GM12874 (cell line): ENCODE data around the gene SSTR5.

ENCODE experiments used
- TF ChIP-seq, protein P1 (sequence below): IDR thresholded peaks from 2 replicates; pipeline ENCODE4 v1.5.1; 2011; ENCODE audit warnings: low read depth, mild to moderate bottlenecking, control low read depth, low read length, moderate library complexity; ENCODE audit not compliant: insufficient read depth

SSTR5 gene

DNA sequence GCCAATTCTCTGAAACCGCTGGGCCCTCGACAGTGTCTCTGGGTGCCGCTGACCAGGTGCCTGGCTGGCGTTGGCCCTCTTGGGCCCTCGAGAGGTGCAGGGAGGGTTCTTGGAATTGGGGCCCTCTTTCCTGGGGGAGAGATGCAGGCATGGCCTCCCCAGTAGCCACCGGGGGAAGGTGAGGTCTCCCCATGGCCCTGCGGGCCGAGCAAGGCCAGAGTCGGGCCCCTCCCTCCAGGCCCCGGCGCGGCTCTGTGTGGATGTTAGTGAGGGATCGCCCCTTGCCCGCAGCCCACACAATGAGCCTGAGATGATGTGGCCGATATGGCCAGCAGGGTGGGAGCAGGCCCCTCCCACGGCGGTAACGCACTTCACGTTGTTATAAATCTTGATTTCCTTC is 46.6 kb downstream of the SSTR5 start:
- TF ChIP-seq, protein P1, sequence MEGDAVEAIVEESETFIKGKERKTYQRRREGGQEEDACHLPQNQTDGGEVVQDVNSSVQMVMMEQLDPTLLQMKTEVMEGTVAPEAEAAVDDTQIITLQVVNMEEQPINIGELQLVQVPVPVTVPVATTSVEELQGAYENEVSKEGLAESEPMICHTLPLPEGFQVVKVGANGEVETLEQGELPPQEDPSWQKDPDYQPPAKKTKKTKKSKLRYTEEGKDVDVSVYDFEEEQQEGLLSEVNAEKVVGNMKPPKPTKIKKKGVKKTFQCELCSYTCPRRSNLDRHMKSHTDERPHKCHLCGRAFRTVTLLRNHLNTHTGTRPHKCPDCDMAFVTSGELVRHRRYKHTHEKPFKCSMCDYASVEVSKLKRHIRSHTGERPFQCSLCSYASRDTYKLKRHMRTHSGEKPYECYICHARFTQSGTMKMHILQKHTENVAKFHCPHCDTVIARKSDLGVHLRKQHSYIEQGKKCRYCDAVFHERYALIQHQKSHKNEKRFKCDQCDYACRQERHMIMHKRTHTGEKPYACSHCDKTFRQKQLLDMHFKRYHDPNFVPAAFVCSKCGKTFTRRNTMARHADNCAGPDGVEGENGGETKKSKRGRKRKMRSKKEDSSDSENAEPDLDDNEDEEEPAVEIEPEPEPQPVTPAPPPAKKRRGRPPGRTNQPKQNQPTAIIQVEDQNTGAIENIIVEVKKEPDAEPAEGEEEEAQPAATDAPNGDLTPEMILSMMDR = no peak

DNA sequence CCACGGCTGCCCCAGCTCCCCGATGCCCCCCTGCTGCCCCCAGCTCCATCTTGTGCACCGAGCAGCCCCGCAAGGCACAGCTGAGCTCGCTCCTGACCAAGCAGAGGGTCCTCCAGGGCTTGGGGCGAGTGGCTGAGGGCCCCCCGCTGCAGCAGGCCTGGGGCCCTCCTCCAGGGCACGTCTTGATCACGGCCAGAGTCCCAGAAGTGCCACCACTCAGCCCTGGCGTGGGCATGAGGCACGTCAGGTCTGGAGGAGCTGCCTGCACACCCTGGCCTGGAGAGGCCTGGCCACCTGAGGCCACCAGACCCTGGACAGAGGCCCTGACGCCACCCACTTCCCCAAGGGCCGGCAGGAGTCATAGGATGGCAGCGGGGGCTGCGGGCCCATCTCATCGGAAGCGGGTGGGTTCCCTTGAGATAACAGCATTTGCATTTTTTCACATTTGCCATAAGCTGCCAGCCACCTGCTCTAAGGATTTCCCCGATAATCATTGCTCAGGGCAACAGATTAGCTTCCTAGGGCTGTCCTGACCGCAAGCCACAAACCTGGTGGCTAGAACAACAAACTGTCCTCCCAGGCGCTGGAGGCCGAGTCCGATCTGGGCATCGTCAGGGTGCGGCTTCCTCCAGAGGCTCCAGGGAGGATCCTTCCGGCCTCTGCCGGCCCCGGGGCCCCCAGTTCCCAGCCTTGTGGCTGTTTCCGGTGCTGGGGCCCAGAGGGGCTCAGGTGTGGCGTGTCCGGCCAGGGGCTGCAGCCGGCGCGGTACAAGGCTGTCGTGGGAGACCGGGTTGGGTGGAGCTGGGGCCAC is 47.4 kb downstream of the SSTR5 start:
- TF ChIP-seq, protein P1 = no peak

DNA sequence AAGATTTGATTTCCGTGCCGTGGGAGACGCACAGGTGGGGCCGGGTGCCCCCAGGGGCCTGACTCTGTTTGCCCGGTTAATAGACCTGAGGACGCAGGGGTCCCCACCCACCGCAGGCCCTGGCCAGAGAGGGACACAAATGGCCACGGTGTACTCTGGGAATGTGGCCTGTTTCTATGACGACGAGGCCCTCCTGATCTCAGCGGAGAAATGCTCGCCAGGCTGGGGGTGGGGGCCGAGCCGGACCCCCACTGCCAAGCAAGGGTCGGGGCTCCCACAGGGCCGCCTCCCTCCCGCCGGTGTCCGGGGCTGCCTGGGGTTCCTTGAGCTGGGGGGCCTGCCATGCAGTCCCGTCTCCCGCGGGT is 48.0 kb downstream of the SSTR5 start:
- TF ChIP-seq, protein P1 = no peak

DNA sequence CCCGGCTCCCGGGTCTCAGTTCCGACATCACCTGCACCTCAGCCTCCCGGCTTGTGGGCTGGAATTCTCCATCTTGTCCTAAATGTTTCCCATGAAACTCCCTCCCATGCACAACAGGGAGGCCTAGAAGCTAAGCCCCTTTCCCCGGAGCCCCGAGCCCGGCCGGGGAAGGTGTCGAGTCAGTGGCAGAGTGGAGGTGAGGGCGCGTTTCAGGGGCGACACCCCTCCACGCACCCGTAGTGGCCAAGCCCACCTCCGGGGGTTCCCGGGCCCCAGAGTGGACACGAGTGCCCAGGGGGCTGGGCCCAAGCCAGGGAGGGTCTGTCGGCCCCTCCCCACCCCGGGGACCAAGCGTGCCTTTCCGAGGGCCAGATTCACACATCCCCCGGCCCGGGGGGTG is 48.5 kb downstream of the SSTR5 start:
- TF ChIP-seq, protein P1 = no peak

DNA sequence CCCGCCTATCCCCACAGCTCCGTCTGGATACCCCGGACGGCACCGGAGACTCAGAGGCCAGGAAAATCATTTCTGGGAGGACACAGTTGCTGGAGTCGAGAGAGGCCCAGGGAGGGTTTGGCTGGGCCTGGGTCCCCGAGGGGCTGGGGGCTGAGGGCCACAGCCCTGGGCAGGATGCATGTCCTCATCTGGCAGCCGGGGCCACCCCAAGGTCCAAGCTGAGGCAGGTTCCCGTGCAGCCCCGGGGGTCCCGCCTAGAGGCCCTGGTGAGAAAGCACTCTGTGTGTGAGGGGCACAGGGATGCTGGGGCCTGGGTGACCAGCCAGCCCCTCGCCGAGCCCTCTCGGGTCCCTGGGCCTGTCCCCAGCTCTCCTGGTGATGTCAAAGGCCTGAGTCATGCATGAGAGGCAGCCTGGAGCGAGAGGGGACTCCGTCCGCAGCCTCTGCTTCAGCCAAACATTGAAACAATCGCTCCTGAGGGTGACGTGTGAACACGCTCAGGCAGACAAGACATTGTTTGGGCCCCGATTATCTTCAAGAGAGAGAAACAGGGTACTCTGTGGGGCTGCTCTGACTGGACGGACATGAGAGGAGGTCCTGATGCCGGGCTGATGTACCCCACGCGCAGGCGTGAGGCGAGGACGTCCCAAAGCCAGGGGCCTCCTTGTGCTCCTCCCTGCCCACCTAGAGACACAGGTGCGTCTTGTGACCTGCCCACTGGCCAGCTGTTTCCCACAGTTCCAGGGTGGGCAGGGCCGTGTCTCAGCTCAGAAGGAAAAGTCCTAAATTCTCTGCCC is 49.3 kb downstream of the SSTR5 start:
- TF ChIP-seq, protein P1 = no peak

DNA sequence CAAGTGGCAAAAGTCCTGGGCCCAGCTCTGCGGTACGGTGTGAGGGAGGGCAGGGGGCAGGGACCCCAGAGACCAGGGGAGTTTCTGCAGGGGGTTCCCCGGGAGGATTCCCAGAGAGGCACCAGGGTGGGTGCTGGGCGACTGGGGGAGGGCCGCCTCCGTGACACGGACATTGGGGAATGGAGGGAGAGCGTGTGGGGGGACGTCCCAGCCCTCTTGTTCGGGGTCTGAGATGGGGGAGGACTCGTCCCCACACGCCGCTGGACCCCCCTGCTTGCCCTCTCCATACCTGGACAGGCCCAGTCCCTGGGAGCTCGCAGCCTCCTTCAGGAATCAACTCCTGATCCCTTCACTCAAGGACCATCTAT is 49.8 kb downstream of the SSTR5 start:
- TF ChIP-seq, protein P1 = no peak

DNA sequence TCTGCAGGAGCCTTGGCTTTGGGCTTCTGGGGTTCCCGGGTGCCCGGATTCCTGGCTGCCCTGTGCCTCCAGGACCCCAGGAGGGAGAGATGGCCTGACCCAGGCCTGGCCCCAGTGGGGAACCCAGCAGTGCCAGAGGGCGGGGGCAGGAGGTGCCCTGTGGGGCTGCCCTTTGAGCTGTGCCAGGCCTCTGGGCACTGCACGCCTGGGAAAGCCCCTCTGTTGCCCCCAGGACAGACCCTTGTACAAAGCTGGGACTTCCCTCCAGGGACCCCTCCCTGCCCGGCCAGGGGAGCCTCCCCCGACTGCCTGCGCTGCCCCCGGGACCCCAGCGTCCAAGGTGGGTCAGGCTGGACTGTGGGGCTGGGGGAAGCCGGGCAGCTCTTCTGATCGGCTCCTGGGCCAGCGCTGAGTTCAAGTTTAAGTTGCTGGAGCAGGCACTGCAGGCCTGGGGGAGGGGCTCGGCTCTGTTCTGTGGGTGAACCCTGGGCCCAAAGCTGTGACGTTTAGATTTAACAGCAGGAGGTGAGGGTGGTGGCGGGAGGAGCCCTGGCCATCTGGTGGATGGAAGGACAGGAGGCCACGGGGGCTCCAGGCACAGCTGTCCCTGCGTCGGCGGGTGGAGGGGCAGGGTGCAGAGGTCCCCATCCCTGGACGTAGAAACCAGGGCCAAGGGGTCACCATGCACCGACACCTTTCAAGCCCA is 51.1 kb downstream of the SSTR5 start:
- TF ChIP-seq, protein P1 = no peak
